Measurements from ENCODE around the gene GORASP2. TPM values are rescaled to one million over a fixed set of nuclear protein-coding genes. Genes with fewer than 3 reads are reported as not detected.

The GORASP2 gene
- total RNA-seq, 1 donor from 2014 or later = 67.1 TPM

- H3K9me3 Mint-ChIP-seq = no peaks in the 10 kb centered on the region
- H3K27ac Mint-ChIP-seq = no peak overlapping the region
- no peak overlapping the region for H3K4me3 Mint-ChIP-seq
- Histone ChIP-seq H3F3A (ENCODE audit: low read depth) (peaks cover 5% of the 10 kb centered on the region), H4K20me1 (ENCODE audit: low read depth) (no peaks in the 10 kb centered on the region), H3K79me2 (ENCODE audit: low read depth) (peaks cover 7% of the 10 kb centered on the region), H3K9me3 (ENCODE audit: low read depth) (no peaks in the 10 kb centered on the region), H2AFZ (replicated peaks) (no peak overlapping the region), H3K4me2 (no peak overlapping the region), H3K9ac (no peak overlapping the region), H3K4me3 (no peak overlapping the region), H3K4me1 (no peaks in the 10 kb centered on the region), H3K27me3 (no peaks in the 10 kb centered on the region), H3K27ac (no peak overlapping the region), H3K36me3 (peaks cover 41% of the 10 kb centered on the region)
- no peak for DNase-seq (ENCODE audit: low spot score)
- peaks cover 2% of the 10 kb centered on the region for H3K27me3 Mint-ChIP-seq (ENCODE audit: insufficient read depth, low read depth)
- TF ChIP-seq EZH2phosphoT487 (IDR thresholded peaks at IDR 0.05) = no peak
- no peak for TF ChIP-seq EZH2 (IDR thresholded peaks at IDR 0.05)
- TF ChIP-seq CTCF (IDR thresholded peaks at IDR 0.05) = no peak
- H3K36me3 Mint-ChIP-seq = peaks cover 51% of the 10 kb centered on the region
- H3K4me1 Mint-ChIP-seq = no peaks in the 10 kb centered on the region
These were observed 24.9 kb downstream of the GORASP2 start for GRCh38 chr2:170953941-170954340.

GRCh38 chr2:170963386-170963785 lies 34.3 kb downstream of the GORASP2 start:
- TF ChIP-seq CTCF (IDR thresholded peaks at IDR 0.05) (no peak), EZH2phosphoT487 (IDR thresholded peaks at IDR 0.05) (no peak), EZH2 (IDR thresholded peaks at IDR 0.05) (no peak)
- Mint-ChIP-seq H3K9me3 (no peaks in the 10 kb centered on the region), H3K4me1 (no peaks in the 10 kb centered on the region), H3K27me3 (ENCODE audit: insufficient read depth, low read depth) (no peaks in the 10 kb centered on the region), H3K27ac (no peak overlapping the region), H3K4me3 (no peak overlapping the region), H3K36me3 (peaks cover 34% of the 10 kb centered on the region)
- H3F3A ChIP-seq (ENCODE audit: low read depth) = peaks cover 10% of the 10 kb centered on the region
- peaks cover 5% of the 10 kb centered on the region for H4K20me1 ChIP-seq (ENCODE audit: low read depth)
- no peaks in the 10 kb centered on the region for H3K79me2 ChIP-seq (ENCODE audit: low read depth)
- no peaks in the 10 kb centered on the region for H3K9me3 ChIP-seq (ENCODE audit: low read depth)
- H3K4me2 ChIP-seq = no peak overlapping the region
- H3K9ac ChIP-seq = no peak overlapping the region
- no peak overlapping the region for H2AFZ ChIP-seq (replicated peaks)
- no peak overlapping the region for H3K27ac ChIP-seq
- H3K27me3 ChIP-seq = no peaks in the 10 kb centered on the region
- peaks cover 8% of the 10 kb centered on the region for H3K36me3 ChIP-seq
- no peaks in the 10 kb centered on the region for H3K4me1 ChIP-seq
- H3K4me3 ChIP-seq = no peak overlapping the region
- no peak for DNase-seq (ENCODE audit: low spot score)

GRCh38 chr2:170965446-170966225 lies 36.6 kb downstream of the GORASP2 start:
- Histone ChIP-seq H3K9ac (no peak overlapping the region), H3K4me2 (no peak overlapping the region), H3K27ac (no peak overlapping the region), H3K79me2 (ENCODE audit: low read depth) (no peaks in the 10 kb centered on the region), H2AFZ (replicated peaks) (no peak overlapping the region), H3K4me1 (no peaks in the 10 kb centered on the region), H3K36me3 (peaks cover 2% of the 10 kb centered on the region), H3K27me3 (no peaks in the 10 kb centered on the region), H3K9me3 (ENCODE audit: low read depth) (no peaks in the 10 kb centered on the region), H3F3A (ENCODE audit: low read depth) (peaks cover 19% of the 10 kb centered on the region), H4K20me1 (ENCODE audit: low read depth) (peaks cover 5% of the 10 kb centered on the region), H3K4me3 (no peak overlapping the region)
- DNase-seq (ENCODE audit: low spot score) = no peak
- H3K4me1 Mint-ChIP-seq = no peaks in the 10 kb centered on the region
- H3K4me3 Mint-ChIP-seq = no peak overlapping the region
- no peak overlapping the region for H3K27ac Mint-ChIP-seq
- TF ChIP-seq CTCF (IDR thresholded peaks at IDR 0.05) (no peak), EZH2 (IDR thresholded peaks at IDR 0.05) (no peak), EZH2phosphoT487 (IDR thresholded peaks at IDR 0.05) (no peak)
- H3K9me3 Mint-ChIP-seq = no peaks in the 10 kb centered on the region
- H3K27me3 Mint-ChIP-seq (ENCODE audit: insufficient read depth, low read depth) = no peaks in the 10 kb centered on the region
- peaks cover 31% of the 10 kb centered on the region for H3K36me3 Mint-ChIP-seq

All from neural progenitor cell (in vitro differentiated cells).